Neural cell (in vitro differentiated cells): Measurements from ENCODE around the gene ATG2A. TPM values are rescaled to one million over a fixed set of nuclear protein-coding genes. Genes with fewer than 3 reads are reported as not detected.

Source experiments
- H2AFZ ChIP-seq: fragments of 200-600, 300-800 bp; sonication (generic), shearing (Covaris generic); 2 replicates; pipeline ENCODE4 v1.6.0; 2014; ENCODE audit warnings: low read depth, mild to moderate bottlenecking, antibody characterized with exemption, low read length, moderate library complexity
- H3F3A ChIP-seq: fragments of 200-600 bp; shearing (Covaris generic); 2 replicates; pipeline ENCODE4 v1.6.1; 2016; ENCODE audit warnings: mild to moderate bottlenecking, moderate library complexity, mixed read lengths, antibody characterized with exemption, low read length; ENCODE audit not compliant: insufficient read depth, poor library complexity, severe bottlenecking
- H3K27ac ChIP-seq: fragments of 200-600, 300-800 bp; sonication (generic), shearing (Covaris generic); 2 replicates; pipeline ENCODE4 v1.5.1; 2014; ENCODE audit warnings: mild to moderate bottlenecking, low read length, moderate library complexity
- H3K27me3 ChIP-seq: fragments of 300-800, 200-600 bp; sonication (generic), shearing (Covaris generic); 2 replicates; pipeline ENCODE4 v1.6.0; 2014; ENCODE audit warnings: mild to moderate bottlenecking, low read depth, low read length, moderate library complexity; ENCODE audit not compliant: insufficient read depth
- H3K36me3 ChIP-seq: fragments of 300-800, 200-600 bp; sonication (generic), shearing (Covaris generic); 2 replicates; pipeline ENCODE4 v1.5.1; 2014; ENCODE audit warnings: mild to moderate bottlenecking, antibody characterized with exemption, low read length, moderate library complexity; ENCODE audit not compliant: insufficient read depth
- H3K4me2 ChIP-seq: fragments of 300-800, 200-600 bp; sonication (generic), shearing (Covaris generic); 2 replicates; pipeline ENCODE4 v1.6.0; 2014; ENCODE audit warnings: mild to moderate bottlenecking, low read length
- H3K4me3 ChIP-seq: fragments of 300-800, 200-600 bp; sonication (generic), shearing (Covaris generic); 2 replicates; pipeline ENCODE4 v1.5.1; 2014; ENCODE audit warnings: mild to moderate bottlenecking, low read length, moderate library complexity
- H3K79me2 ChIP-seq: fragments of 200-600 bp; shearing (Covaris generic); replicated peaks from 2 replicates; pipeline ENCODE4 v1.6.0; 2014; ENCODE audit warnings: mild to moderate bottlenecking, low read length, moderate library complexity; ENCODE audit not compliant: insufficient read depth
- H3K9ac ChIP-seq: fragments of 300-800, 200-600 bp; sonication (generic), shearing (Covaris generic); 2 replicates; pipeline ENCODE4 v1.6.1; 2016; ENCODE audit warnings: mild to moderate bottlenecking, low read length, mixed read lengths
- H3K9me2 ChIP-seq: fragments of 200-600 bp; shearing (Covaris generic); 2 replicates; pipeline ENCODE4 v1.6.1; 2016; ENCODE audit warnings: mild to moderate bottlenecking, low read length, mixed read lengths; ENCODE audit not compliant: insufficient read depth
- H3K9me3 ChIP-seq: fragments of 200-600, 300-800 bp; sonication (generic), shearing (Covaris generic); 2 replicates; pipeline ENCODE4 v1.6.1; 2016; ENCODE audit warnings: mild to moderate bottlenecking, mixed run types, low read length, moderate library complexity, mixed read lengths
- H4K20me1 ChIP-seq: fragments of 200-600 bp; shearing (Covaris generic); 2 replicates; pipeline ENCODE4 v1.6.1; 2016; ENCODE audit warnings: mild to moderate bottlenecking, mixed run types; ENCODE audit not compliant: insufficient read depth
- CTCF ChIP-seq: fragments of 450-650 bp; IDR thresholded peaks from 2 replicates; pipeline ENCODE4 v1.5.1; 2014; ENCODE audit warnings: antibody characterized with exemption, mild to moderate bottlenecking, moderate library complexity; ENCODE audit not compliant: poor library complexity, severe bottlenecking
- EP300 ChIP-seq: fragments of 450-650 bp; conservative IDR thresholded peaks from 2 replicates; pipeline ENCODE4 v1.6.1; 2014; ENCODE audit warnings: antibody characterized with exemption, mild to moderate bottlenecking, moderate library complexity; ENCODE audit not compliant: poor library complexity, severe bottlenecking
- EZH2 ChIP-seq: fragments of 200-600, 300-800 bp; shearing (Covaris generic), sonication (generic); IDR thresholded peaks from 2 replicates; pipeline ENCODE4 v1.6.1; 2014; ENCODE audit warnings: antibody characterized with exemption, low read length, borderline replicate concordance, mild to moderate bottlenecking; ENCODE audit not compliant: insufficient read depth, poor library complexity, severe bottlenecking
- MXI1 ChIP-seq: fragments of 450-650 bp; conservative IDR thresholded peaks from 2 replicates; pipeline ENCODE4 v1.6.1; 2014; ENCODE audit warnings: antibody characterized with exemption, mild to moderate bottlenecking; ENCODE audit not compliant: poor library complexity, severe bottlenecking
- POLR2AphosphoS5 ChIP-seq: IDR thresholded peaks from 2 replicates; pipeline ENCODE4 v1.6.1; 2012
- RAD21 ChIP-seq: fragments of 450-650 bp; conservative IDR thresholded peaks from 2 replicates; pipeline ENCODE4 v1.6.1; 2014; ENCODE audit warnings: antibody characterized with exemption, mild to moderate bottlenecking, moderate library complexity
- SMC3 ChIP-seq: fragments of 450-650 bp; conservative IDR thresholded peaks from 2 replicates; pipeline ENCODE4 v1.6.1; 2014; ENCODE audit warnings: antibody characterized with exemption, mild to moderate bottlenecking, moderate library complexity; ENCODE audit not compliant: poor library complexity
- TAF1 ChIP-seq: IDR thresholded peaks from 2 replicates; pipeline ENCODE4 v1.6.1; 2012; ENCODE audit warnings: low read depth
- polyA plus RNA-seq: library from polyadenylated mRNA; depleted of rRNA; stranded (reverse); fragments of >200 nt; gene quantifications from 2 replicates; pipeline ENCODE4 v1.2.3, GENCODE V29; 2014
- TF ChIP-seq, protein P1 (sequence below): IDR thresholded peaks from 2 replicates; pipeline ENCODE4 v1.6.1; 2012; ENCODE audit warnings: borderline replicate concordance

The ATG2A gene
- polyA plus RNA-seq, 1 donor from 2014 or later, result 7.5 TPM

- TF ChIP-seq RAD21, result no peak
- no peak for TF ChIP-seq POLR2AphosphoS5
- no peak for TF ChIP-seq TAF1
- TF ChIP-seq SMC3, result no peak
- TF ChIP-seq CTCF, result no peak
- no peak for TF ChIP-seq MXI1
- TF ChIP-seq EZH2, result no peak
- no peak for TF ChIP-seq EP300
- TF ChIP-seq, protein P1, sequence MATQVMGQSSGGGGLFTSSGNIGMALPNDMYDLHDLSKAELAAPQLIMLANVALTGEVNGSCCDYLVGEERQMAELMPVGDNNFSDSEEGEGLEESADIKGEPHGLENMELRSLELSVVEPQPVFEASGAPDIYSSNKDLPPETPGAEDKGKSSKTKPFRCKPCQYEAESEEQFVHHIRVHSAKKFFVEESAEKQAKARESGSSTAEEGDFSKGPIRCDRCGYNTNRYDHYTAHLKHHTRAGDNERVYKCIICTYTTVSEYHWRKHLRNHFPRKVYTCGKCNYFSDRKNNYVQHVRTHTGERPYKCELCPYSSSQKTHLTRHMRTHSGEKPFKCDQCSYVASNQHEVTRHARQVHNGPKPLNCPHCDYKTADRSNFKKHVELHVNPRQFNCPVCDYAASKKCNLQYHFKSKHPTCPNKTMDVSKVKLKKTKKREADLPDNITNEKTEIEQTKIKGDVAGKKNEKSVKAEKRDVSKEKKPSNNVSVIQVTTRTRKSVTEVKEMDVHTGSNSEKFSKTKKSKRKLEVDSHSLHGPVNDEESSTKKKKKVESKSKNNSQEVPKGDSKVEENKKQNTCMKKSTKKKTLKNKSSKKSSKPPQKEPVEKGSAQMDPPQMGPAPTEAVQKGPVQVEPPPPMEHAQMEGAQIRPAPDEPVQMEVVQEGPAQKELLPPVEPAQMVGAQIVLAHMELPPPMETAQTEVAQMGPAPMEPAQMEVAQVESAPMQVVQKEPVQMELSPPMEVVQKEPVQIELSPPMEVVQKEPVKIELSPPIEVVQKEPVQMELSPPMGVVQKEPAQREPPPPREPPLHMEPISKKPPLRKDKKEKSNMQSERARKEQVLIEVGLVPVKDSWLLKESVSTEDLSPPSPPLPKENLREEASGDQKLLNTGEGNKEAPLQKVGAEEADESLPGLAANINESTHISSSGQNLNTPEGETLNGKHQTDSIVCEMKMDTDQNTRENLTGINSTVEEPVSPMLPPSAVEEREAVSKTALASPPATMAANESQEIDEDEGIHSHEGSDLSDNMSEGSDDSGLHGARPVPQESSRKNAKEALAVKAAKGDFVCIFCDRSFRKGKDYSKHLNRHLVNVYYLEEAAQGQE, result no peak
- Histone ChIP-seq H3K9me3 (no peaks in the 10 kb centered on the region), H3F3A (no peaks in the 10 kb centered on the region), H3K9ac (no peak overlapping the region), H3K27me3 (no peaks in the 10 kb centered on the region), H3K4me3 (no peak overlapping the region), H4K20me1 (no peaks in the 10 kb centered on the region), H3K27ac (no peak overlapping the region), H3K9me2 (no peaks in the 10 kb centered on the region), H3K79me2 (no peaks in the 10 kb centered on the region), H2AFZ (no peak overlapping the region), H3K36me3 (no peaks in the 10 kb centered on the region), H3K4me2 (no peak overlapping the region)
Observed at GRCh38 chr11:64885367-64886286, 31.4 kb downstream of the ATG2A start.

DNA sequence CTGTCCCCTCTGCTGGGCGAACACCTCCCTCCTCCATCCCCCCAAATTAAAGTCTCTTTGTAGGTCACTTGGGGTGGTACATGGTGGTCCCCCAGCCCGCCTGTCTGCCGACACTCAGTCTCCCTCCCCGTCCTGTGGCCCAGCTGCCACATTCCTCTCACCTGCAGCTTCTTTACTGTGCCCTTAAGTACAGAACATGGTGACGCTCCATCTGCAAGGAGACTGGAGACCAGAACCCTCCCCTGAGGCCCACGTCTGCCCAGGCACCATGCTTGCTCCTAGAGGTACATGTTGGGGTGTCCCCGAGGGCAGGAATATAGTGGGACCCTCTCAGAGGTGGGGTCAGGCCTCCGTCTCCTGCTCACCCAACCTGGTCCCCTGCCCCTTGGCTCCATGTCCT is 33.0 kb downstream of the ATG2A start:
- Histone ChIP-seq H3K36me3 (no peaks in the 10 kb centered on the region), H3K27me3 (no peaks in the 10 kb centered on the region), H2AFZ (no peak overlapping the region), H3F3A (no peaks in the 10 kb centered on the region), H3K79me2 (no peaks in the 10 kb centered on the region), H3K27ac (no peak overlapping the region), H3K4me3 (no peak overlapping the region), H3K9me2 (no peaks in the 10 kb centered on the region), H3K9me3 (no peaks in the 10 kb centered on the region), H3K9ac (no peak overlapping the region), H3K4me2 (no peak overlapping the region), H4K20me1 (no peaks in the 10 kb centered on the region)
- no peak for TF ChIP-seq TAF1
